Astrocyte of the cerebellum (primary cell): ENCODE results near the gene EYA4.

Experiments
- DNase-seq: peaks from one replicate; pipeline ENCODE4 v3.0.0-alpha.2; 2011; ENCODE audit warnings: low read depth
- H3K4me3 ChIP-seq: 2 replicates; pipeline ENCODE4 v1.5.1; 2011; ENCODE audit warnings: mild to moderate bottlenecking, low read depth, low read length, moderate library complexity
- in situ Hi-C: cut with HindIII; loops from 2 replicates; pipeline ENCODE4 v1.10.0; 2017; ENCODE audit warnings: low sequenced_read_pairs
- TF ChIP-seq, protein P1 (sequence below): IDR thresholded peaks from 2 replicates; pipeline ENCODE4 v1.5.1; 2012; ENCODE audit warnings: low read length, low read depth, moderate library complexity, mild to moderate bottlenecking; ENCODE audit errors: missing control alignments

EYA4 gene

DNA sequence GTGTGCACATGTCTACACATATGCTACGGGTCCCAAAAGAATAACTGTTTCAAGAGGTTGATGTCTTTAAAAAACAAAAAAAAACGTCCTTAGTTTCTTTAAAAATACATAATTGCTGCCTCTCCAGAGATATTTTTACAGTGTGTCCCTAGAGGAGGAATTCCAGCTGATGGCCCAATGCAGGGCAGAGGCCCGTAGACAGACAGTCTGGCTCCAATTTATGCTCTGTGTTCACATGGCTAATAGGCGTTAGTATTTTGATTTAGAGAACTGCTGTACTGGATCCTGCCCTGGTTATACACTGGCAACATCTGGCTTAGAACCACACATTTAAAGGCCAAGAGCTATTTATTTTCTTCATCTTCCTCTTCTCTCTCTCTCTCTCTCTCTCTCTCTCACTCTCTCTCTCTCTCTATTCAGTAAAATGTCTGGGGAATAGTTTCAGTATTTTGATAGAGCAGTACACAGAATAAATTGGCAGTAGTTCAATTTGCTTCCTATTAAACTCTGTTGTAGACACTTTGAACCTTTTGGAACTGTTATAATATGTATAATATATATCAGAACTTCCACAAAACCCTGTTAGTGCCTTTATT, 260.6 kb downstream of the EYA4 start:
- TF ChIP-seq, protein P1, sequence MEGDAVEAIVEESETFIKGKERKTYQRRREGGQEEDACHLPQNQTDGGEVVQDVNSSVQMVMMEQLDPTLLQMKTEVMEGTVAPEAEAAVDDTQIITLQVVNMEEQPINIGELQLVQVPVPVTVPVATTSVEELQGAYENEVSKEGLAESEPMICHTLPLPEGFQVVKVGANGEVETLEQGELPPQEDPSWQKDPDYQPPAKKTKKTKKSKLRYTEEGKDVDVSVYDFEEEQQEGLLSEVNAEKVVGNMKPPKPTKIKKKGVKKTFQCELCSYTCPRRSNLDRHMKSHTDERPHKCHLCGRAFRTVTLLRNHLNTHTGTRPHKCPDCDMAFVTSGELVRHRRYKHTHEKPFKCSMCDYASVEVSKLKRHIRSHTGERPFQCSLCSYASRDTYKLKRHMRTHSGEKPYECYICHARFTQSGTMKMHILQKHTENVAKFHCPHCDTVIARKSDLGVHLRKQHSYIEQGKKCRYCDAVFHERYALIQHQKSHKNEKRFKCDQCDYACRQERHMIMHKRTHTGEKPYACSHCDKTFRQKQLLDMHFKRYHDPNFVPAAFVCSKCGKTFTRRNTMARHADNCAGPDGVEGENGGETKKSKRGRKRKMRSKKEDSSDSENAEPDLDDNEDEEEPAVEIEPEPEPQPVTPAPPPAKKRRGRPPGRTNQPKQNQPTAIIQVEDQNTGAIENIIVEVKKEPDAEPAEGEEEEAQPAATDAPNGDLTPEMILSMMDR: no peak
- no peak for DNase-seq
- no peak overlapping the region for H3K4me3 ChIP-seq
- in situ Hi-C loops: loop anchor here (10.0 kb wide), 1 partner anchor 307 kb away; no protein-coding TSS in a partner anchor

DNA sequence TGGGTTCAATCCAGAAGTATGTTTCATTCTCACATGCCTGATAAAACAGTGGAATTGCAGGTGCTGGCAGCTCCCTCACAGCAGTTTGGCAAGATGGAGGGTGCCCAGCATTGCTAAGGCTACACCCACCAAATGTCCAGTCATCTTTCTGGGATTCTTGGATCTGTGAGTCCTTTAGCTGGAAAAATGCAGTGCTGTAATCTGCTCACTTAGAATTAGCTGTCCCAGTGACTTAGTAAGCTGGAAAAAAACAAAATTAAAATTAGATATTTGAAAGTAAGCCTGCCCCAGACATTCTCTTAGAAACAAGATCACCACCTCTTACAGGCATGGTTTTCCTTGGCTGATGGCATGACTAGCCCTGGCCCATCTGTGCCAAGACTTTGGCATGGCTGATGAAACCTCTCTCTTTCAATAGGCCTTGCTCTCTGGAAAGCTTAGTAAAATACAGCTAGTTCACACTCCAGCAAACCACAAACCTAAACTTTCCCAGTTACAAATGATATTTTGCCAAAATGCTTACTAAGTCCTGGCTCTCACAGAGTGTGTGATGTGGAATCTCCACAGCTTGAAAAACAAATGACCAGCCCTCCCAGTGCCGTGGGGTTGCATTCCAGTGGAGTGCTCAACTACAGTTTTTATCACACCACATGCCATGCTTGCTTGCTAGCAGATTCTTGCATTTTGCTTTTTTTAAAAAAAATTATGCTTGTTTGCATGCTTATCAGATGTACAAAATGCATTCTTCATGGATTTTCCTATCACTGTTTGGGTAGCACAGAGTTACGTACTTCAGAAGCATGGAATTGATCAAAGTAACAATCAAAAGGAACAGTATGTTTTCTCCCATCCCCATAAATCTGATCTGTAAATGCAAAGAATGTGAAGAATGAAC, 261.5 kb downstream of the EYA4 start:
- TF ChIP-seq, protein P1: no peak
- peak; percentile 98 for DNase-seq
- in situ Hi-C loops: loop anchor here (10.0 kb wide), 1 partner anchor 308 kb away; no protein-coding TSS in a partner anchor
- no peak overlapping the region for H3K4me3 ChIP-seq

DNA sequence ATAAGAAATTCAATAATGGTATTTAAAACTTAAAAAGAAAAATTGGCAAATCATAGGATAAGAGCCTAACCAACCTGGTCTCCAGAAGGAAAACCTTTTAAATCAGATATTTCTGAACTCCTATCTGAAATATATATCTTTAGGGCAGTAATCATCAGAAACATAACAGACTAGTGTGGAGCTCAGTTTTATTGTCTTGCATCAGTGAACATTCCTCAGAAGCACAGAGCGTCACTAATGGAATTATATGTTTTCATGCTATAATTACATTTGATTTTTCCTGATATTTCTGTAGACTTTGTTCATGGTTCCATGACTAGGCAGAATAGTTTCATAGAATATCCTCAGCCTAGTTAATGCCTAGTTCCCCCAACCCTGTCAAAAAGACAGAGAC, 262.2 kb downstream of the EYA4 start:
- TF ChIP-seq, protein P1: no peak
- in situ Hi-C loops: loop anchor here (10.0 kb wide), 1 partner anchor 309 kb away; no protein-coding TSS in a partner anchor
- no peak overlapping the region for H3K4me3 ChIP-seq
- DNase-seq: peak; percentile 74

DNA sequence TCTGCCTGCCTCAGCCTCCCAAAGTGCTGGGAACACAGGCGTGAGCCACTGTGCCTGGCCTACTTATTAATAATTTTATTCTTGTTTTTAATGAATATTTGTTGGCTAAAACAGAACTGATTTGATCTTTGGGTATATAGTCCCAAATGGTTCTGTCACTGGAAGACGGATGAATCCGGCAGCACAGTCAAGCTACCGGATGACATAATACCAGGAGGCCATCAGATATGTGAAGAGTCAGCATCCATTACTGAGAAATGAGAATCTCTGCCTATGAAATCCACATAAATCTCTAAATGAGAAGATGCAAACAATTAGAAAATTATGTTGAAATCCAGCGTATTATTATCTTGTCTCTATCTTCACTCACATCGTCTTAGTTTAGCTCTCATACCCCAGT, 263.0 kb downstream of the EYA4 start:
- no peak overlapping the region for H3K4me3 ChIP-seq
- no peak for DNase-seq
- in situ Hi-C loops: loop anchor here (10.0 kb wide), 1 partner anchor 309 kb away; no protein-coding TSS in a partner anchor
- TF ChIP-seq, protein P1: no peak

DNA sequence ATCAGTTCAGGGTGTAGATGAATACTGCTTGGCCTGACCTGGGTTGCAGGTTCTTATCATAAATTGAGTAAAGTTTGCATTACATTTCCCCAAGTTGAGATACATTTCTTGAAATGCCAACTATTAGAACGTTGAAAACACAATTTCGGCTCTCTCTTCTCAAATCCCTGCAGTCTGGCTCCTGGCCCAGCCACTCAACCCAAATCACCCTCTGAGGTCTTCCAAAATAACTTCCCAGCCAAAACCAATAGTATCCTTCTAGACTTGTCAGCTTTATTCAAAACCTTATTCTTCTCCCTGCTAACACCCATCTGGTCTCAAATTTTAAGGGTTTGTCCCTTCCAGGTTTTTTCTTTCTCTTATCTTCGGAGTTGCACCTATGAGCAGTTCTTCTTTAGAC, 263.6 kb downstream of the EYA4 start:
- TF ChIP-seq, protein P1: no peak
- in situ Hi-C loops: loop anchor here (10.0 kb wide), 1 partner anchor 310 kb away; no protein-coding TSS in a partner anchor
- no peak overlapping the region for H3K4me3 ChIP-seq
- peak; percentile 49 for DNase-seq

DNA sequence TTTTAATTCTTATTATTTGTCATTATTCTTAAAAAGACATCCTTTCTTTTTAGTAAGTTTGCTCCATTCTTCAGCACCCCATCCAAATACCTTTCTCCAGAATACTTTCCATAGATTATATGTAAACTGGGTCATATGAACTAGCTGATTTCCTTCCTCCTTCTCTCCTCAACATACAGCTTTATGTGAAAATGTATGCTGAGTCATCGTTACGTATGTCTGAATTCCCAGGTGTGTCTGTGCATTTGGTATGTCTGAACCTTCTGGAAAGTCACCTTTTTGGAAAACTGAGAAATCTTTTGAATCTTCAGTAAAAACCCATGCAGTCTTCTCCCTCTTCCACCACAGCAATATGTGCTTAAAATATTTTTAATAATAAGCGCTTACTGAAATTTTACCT, 264.5 kb downstream of the EYA4 start:
- in situ Hi-C loops: loop anchor here (10.0 kb wide), 1 partner anchor 311 kb away; no protein-coding TSS in a partner anchor
- TF ChIP-seq, protein P1: no peak
- DNase-seq: no peak
- no peak overlapping the region for H3K4me3 ChIP-seq
